GM19240 (cell line): ENCODE data around the gene ADAMTSL3.
"Not testable (repeated sequence)": the region's sequence is repeated elsewhere in the genome, so short reads cannot be mapped to it uniquely, and the experiment has no call there.

ENCODE experiments used
- DNase-seq: peaks from one replicate; pipeline ENCODE4 v3.0.0; 2011; ENCODE audit warnings: low spot score; ENCODE audit not compliant: insufficient read length

ADAMTSL3 gene

GRCh38 chr15:83697716-83698115 lies 43.8 kb downstream of the ADAMTSL3 start:
- no peak for DNase-seq

DNA sequence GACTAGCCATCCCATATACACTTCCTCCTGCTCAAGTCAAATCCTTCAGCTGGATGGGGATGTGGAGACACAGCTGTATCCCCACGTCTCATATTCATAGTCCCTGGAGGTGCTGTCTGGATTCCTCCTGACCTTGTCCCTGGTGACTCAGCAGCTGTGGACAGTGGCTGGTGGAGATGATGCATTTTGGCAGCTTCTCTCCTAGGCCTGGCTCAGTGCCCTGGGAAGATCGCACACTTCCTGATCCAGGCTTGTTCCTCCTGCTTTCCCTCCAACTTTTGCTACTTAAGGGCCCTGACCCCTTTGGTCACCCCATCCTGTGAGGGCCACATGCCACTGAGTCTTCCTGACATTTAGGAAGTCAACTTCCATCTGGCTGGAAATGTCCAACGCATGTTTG lies 44.4 kb downstream of the ADAMTSL3 start:
- no peak for DNase-seq

DNA sequence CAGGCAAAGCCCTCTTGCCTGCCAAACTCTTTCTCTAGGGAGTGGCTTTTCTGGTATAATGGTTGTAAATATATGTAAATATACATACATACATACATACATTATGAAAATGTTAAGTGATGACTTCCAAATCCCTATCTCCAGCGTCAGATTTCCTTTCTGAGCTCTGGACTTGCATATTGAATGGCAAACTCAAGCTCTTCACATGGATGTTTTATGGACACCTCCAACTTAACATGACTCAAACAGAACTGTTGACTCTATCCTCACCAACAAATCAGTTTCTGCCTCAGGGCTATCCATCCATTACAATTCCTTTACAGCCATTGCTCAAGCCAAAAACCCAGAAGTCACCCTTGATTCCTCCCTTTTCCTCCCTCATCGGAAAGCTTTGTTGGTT lies 45.1 kb downstream of the ADAMTSL3 start:
- DNase-seq = no peak

DNA sequence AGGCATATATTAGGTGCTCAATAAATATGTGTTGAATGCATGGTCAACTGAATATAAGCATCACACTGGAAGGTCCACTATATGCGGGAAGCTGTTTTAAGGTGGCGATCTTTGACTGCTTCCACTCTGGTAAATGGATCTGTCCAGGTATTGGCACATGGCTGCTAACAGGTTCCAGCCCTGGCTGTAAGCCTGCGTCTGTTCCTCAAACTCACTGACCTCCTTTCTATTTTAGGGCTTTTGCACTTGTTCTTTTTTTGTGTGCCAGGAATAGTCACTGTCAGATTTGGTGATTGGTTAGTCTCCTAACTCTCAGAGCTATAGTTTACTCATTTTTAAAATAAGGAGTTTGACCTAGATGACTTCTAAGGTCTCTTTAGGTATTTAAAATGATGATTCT lies 46.2 kb downstream of the ADAMTSL3 start:
- no peak for DNase-seq

- not testable (repeated sequence) for DNase-seq
Observed at GRCh38 chr15:83702314-83702713, 48.4 kb downstream of the ADAMTSL3 start.

DNA sequence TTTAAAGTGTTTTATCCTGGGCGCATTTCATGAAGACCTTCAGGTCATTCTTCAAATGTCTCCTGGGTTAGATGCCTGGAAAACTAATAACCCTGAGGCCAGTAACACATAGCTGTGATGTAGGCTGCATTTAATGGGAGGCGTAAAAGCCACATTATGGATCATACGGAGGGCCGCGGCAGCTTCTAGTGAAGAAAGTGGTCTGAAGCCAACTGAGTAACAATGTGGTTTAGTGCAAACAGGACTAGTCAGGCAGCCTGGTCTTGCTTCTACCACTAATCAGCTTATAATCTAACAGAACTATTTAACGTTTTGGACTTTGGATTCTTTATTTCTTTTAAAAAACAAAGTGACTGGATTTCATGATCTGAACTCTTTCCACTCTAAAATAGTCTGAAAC lies 54.4 kb downstream of the ADAMTSL3 start:
- DNase-seq = no peak

DNA sequence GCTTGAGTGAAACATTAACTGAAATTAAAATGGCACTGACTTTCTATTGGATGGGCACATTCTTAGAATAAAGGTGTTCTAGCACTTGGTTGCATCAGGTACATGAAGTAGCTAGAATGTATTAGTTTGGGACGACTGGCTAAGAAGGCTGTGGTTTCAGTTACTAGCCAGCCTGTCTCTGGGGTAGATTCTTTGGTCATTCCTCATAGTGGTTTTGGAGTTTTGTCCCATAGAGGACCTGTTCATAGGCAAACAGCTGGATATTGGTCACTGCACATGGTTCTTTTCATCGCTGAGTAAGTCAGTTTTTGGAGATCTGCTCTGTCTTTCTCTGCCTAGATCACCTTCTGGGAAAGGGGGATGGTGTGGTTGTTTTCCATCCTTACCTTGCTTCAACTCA lies 55.3 kb downstream of the ADAMTSL3 start:
- no peak for DNase-seq

GRCh38 chr15:83709811-83710210 lies 55.9 kb downstream of the ADAMTSL3 start:
- DNase-seq = no peak

DNA sequence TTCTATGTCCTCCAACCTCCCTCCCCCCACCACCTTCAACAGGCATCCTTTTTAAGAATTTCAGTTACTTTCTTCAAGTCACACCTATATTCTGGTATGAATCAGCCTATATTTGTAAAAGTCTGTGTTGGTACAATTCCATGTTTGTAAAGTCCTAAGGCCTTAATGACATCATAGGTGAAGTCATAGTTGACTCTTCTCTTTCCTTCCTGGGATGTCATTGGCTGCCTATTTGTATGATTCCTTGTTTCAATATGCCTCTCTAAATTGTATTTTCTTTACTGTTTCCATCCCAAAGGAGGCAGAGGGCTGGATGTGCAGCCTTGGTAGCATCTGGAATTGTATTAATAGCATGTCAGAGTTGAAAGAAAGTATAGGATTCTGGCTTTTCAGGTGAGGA lies 56.5 kb downstream of the ADAMTSL3 start:
- DNase-seq = no peak

GRCh38 chr15:83711236-83711635 lies 57.3 kb downstream of the ADAMTSL3 start:
- no peak for DNase-seq

DNA sequence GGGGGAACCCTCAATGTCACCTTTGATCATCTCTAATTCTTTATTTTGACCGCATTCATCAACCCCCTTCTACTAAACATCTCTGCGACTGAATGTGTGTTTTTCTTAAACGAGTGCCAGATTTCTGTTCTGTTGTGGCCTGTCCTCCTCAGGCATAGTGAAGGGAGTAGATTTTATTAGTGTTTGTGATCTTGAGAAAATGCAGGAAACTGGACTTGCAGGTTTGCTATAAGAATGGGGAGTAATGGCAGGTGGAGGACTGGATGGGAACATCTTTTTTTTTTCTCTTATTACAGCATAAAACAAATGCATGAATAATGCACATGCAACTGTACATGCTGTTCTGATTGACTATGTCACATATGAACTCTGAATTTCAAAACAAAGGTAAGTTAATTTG lies 59.3 kb downstream of the ADAMTSL3 start:
- DNase-seq = no peak

- no peak for DNase-seq
Observed at GRCh38 chr15:83714939-83715628, 61.2 kb downstream of the ADAMTSL3 start.

DNA sequence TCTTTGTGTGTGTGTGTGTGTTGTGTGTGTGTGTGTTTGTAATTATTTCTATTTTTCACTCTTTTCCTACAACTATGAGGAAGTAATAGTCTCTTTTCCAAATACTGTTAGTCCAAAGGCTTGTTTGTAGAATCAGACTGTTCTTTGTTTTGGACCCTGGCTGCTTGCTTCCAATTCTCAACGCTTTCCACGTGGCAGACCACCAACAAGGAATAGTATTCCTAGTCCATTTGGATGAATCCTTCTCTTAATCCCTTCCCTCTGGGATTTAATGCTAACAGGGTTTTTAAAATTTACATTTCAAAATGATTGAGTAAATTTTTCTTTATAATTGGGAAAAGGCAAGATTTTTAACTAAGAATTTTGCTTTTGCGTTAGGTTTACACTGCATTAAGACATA lies 62.7 kb downstream of the ADAMTSL3 start:
- DNase-seq = no peak

DNA sequence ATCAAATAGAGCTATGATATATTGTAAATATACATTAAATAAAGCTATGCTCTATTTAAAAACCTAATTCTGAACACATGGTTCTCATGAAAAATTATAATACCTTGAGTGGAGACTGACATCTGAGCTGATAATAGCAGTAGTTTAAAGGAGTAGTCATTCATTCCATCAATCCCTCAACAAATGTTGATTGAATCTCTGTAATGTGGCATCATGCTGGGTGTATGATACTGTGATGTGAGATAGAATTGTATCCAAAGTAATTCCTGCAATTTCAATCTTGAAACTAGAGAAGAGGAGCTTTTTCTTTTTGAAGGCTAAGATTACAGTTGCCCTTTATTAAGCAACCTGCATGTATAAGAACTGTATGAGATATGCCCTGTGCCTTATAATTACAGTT lies 63.1 kb downstream of the ADAMTSL3 start:
- no peak for DNase-seq

DNA sequence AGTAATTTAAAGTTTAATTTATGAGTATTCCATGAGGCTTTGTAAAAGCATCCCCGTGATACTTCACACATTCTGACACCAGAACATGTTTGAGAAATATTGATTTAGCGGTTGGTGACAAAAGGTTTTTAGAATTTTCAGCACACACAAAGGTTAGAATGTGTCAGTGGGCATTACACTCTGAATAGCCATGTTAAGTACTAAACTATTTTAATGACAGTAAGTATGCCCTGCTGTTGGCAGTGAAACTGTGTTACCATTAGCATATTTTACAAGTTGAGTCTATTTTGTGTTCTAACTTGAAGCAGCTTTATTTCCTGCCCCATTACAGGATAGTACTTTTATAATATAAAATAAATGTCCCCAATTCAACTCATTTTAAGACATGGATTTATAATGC lies 66.5 kb downstream of the ADAMTSL3 start:
- DNase-seq = no peak

DNA sequence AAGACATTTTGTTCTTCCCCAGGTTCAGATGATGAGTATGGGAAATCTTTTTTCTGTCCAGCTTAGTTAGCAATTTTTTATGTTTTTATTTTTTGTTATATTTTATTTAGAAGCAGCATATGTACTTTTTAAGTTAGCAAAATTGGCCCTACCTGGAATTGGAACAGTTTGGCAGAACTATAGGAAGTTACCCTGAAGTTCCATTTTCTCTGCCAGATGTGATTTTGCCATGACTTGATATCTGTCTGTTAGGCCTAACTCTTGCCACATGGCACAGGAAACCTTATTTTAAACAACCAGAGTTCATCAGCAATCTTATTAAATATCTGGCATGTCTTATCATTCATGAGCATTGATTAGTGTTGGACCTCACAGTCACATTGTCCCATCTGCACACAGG lies 67.1 kb downstream of the ADAMTSL3 start:
- DNase-seq = no peak

DNA sequence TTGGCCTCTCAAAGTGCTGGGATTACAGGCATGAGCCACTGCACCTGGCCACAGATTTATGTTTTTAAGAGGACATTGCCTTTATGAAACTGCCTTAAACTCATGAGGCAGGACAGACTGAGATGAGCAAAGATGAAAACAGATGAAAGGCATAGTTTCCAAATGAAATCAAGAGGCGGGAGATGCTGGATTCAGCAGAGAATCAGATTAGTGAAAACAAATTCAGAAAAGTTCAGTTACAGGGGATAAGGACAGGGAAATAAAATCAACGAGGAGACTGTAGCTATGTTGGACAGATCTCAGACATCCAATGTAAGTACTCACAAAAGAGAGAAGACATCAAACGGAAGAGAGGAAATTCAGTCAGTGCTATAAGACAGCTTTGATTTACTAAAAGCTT lies 68.1 kb downstream of the ADAMTSL3 start:
- no peak for DNase-seq

DNA sequence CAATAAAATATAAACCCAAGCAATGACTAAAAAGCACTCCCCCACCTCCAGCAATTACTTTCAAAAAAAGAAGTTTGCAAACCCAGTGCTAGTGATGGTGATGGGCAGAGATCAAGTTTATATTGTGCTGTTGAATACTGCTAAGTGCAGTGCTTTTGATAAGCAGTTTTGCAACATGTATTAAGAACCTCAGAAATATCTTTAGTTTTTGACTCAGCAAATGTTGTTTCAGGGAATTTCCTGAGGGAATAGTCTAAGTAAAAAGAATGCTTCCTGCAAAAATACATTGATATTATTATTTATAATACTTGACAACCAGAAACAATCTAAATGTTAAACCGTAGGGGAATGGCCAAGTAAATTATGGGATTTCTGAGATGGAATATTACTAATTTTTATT lies 69.3 kb downstream of the ADAMTSL3 start:
- DNase-seq = no peak

DNA sequence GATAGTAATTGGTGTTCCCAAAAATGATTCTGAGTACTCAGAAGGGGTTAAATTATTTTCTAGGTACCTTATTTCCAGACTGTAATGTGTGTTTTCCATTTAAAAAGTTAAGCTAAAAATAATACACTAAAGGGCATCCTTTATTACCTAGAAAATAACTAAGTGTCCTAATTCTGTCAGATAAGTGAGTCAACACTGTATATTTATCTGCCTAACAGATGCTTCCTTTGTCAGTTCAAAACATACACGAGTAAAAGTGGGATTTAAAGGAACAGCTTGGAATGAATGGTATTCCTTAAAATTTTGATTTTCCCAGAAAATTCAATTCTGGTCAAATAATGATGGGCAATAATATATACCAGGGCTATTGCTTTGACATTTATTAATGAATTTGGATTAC lies 78.3 kb downstream of the ADAMTSL3 start:
- DNase-seq = no peak

GRCh38 chr15:83732770-83733169 lies 78.8 kb downstream of the ADAMTSL3 start:
- no peak for DNase-seq

- DNase-seq = no peak
Observed at GRCh38 chr15:83733206-83733605, 79.3 kb downstream of the ADAMTSL3 start.

GRCh38 chr15:83733691-83734090 lies 79.8 kb downstream of the ADAMTSL3 start:
- no peak for DNase-seq

GRCh38 chr15:83734487-83734886 lies 80.6 kb downstream of the ADAMTSL3 start:
- peak; percentile 8 for DNase-seq

DNA sequence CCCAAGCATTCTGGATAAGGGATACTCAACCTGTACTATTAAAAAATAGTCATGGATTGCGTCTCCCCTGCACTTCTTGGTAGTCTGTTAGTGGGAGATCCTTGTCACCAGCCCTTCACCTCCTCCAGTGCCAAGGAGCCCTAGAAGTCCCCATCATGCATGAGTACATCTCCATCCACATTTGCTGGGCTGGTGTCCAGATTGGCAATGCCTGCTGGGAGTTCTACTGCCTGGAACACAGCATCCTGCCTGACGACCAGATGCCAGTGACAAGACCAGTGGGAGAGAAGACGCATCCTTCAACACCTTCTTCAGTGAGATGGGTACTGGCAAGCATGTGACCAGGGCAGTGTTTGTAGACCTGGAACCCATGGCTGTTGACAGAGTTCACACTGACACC lies 85.7 kb downstream of the ADAMTSL3 start:
- DNase-seq = no peak
